Liver (tissue), 9 donors: ENCODE results near the gene MTRF1L. TPM values are rescaled to one million over a fixed set of nuclear protein-coding genes. Genes with fewer than 3 reads are reported as not detected.

Experiments
- DNase-seq: peaks from one replicate; pipeline ENCODE4 v3.0.0-alpha.2; 2017; ENCODE audit warnings: low spot score
- H3K27ac ChIP-seq, 2 donors: one replicate each; pipeline ENCODE4 v1.7.0; 2013; ENCODE audit warnings: inconsistent platforms in 2 of 2, low read length in 2 of 2, control low read depth in 1 of 2, low read depth in 1 of 2, mild to moderate bottlenecking in 1 of 2
- H3K27me3 ChIP-seq, 4 donors: one replicate each; pipeline versions ENCODE4 v1.6.1 to v1.7.0; 2013; ENCODE audit warnings: low read length in 3 of 4, inconsistent platforms in 1 of 4, mild to moderate bottlenecking in 1 of 4, moderate library complexity in 1 of 4; ENCODE audit not compliant: control insufficient read depth in 4 of 4, insufficient read depth in 4 of 4
- H3K36me3 ChIP-seq, 4 donors: one replicate each; pipeline versions ENCODE4 v1.6.1 to v1.7.0; 2013; ENCODE audit warnings: low read length in 3 of 4, mild to moderate bottlenecking in 3 of 4, low read depth in 1 of 4, moderate library complexity in 1 of 4; ENCODE audit not compliant: control insufficient read depth in 4 of 4, insufficient read depth in 3 of 4
- H3K4me1 ChIP-seq, 4 donors: one replicate each; pipeline versions ENCODE4 v1.6.1 to v1.7.0; 2013; ENCODE audit warnings: low read length in 3 of 4, mild to moderate bottlenecking in 3 of 4, moderate library complexity in 1 of 4; ENCODE audit not compliant: control insufficient read depth in 4 of 4, insufficient read depth in 4 of 4
- H3K4me3 ChIP-seq, 3 donors: one replicate each; pipeline versions ENCODE4 v1.6.1 to v1.7.0; 2013; ENCODE audit warnings: low read length in 3 of 3, control low read depth in 1 of 3, low read depth in 1 of 3, mild to moderate bottlenecking in 1 of 3
- H3K9ac ChIP-seq, 2 donors: one replicate each; pipeline ENCODE4 v1.7.0; 2013; ENCODE audit warnings: low read length in 2 of 2, mild to moderate bottlenecking in 2 of 2, moderate library complexity in 2 of 2, control low read depth in 1 of 2, low read depth in 1 of 2
- H3K9me3 ChIP-seq, 4 donors: one replicate each; pipeline versions ENCODE4 v1.6.1 to v1.7.0; 2013; ENCODE audit warnings: low read length in 3 of 4; ENCODE audit not compliant: control insufficient read depth in 4 of 4
- ATF3 ChIP-seq: IDR thresholded peaks from 2 replicates; pipeline ENCODE4 v1.6.1; 2016; ENCODE audit warnings: antibody characterized with exemption
- CTCF ChIP-seq: fragments of 150-350 bp; IDR thresholded peaks from 2 replicates; pipeline ENCODE4 v1.5.1; 2017; ENCODE audit warnings: improper control_type of control experiment, low read depth, low read length; ENCODE audit not compliant: missing input control
- EGR1 ChIP-seq, 2 donors: IDR thresholded peaks; 2 replicates each; pipeline ENCODE4 v1.6.1; 2016 to 2018; ENCODE audit warnings: antibody characterized with exemption in 2 of 2, low read depth in 2 of 2
- FOXA1 ChIP-seq: IDR thresholded peaks from 2 replicates; pipeline ENCODE4 v1.6.1; 2016; ENCODE audit warnings: antibody characterized with exemption
- FOXA2 ChIP-seq: IDR thresholded peaks from 2 replicates; pipeline ENCODE4 v1.6.1; 2016; ENCODE audit warnings: antibody characterized with exemption
- GABPA ChIP-seq, 2 donors: IDR thresholded peaks in 1 of 2; conservative IDR thresholded peaks in 1 of 2; 2 replicates each; pipeline ENCODE4 v1.6.1; 2016; ENCODE audit warnings: antibody characterized with exemption in 2 of 2, mild to moderate bottlenecking in 1 of 2, moderate library complexity in 1 of 2
- HNF4A ChIP-seq, 2 donors: conservative IDR thresholded peaks; 2 replicates each; pipeline ENCODE4 v1.6.1; 2016; ENCODE audit warnings: antibody characterized with exemption in 2 of 2, mild to moderate bottlenecking in 2 of 2
- HNF4G ChIP-seq: IDR thresholded peaks from 2 replicates; pipeline ENCODE4 v1.6.1; 2016; ENCODE audit warnings: antibody characterized with exemption
- JUND ChIP-seq, 2 donors: IDR thresholded peaks; 2 replicates each; pipeline ENCODE4 v1.6.1; 2016; ENCODE audit warnings: antibody characterized with exemption in 2 of 2
- MAX ChIP-seq: IDR thresholded peaks from 2 replicates; pipeline ENCODE4 v1.6.1; 2016; ENCODE audit warnings: antibody characterized with exemption
- NR2F2 ChIP-seq: IDR thresholded peaks from 2 replicates; pipeline ENCODE4 v1.6.1; 2016; ENCODE audit warnings: antibody characterized with exemption
- RAD21 ChIP-seq, 2 donors: IDR thresholded peaks; 2 replicates each; pipeline ENCODE4 v1.6.1; 2016; ENCODE audit warnings: antibody characterized with exemption in 2 of 2, mild to moderate bottlenecking in 2 of 2
- RXRA ChIP-seq, 2 donors: IDR thresholded peaks; 2 replicates each; pipeline ENCODE4 v1.6.1; 2017 to 2018; ENCODE audit warnings: antibody characterized with exemption in 2 of 2, mild to moderate bottlenecking in 1 of 2
- SP1 ChIP-seq: IDR thresholded peaks from 2 replicates; pipeline ENCODE4 v1.6.1; 2018; ENCODE audit warnings: antibody characterized with exemption, mild to moderate bottlenecking
- TAF1 ChIP-seq: conservative IDR thresholded peaks from 2 replicates; pipeline ENCODE4 v1.6.1; 2016; ENCODE audit warnings: antibody characterized with exemption, mild to moderate bottlenecking
- YY1 ChIP-seq: IDR thresholded peaks from 2 replicates; pipeline ENCODE4 v1.6.1; 2016; ENCODE audit warnings: antibody characterized with exemption, mild to moderate bottlenecking
- polyA plus RNA-seq, 2 donors: library from polyadenylated mRNA; stranded (reverse) in 1 of 2; unstranded in 1 of 2; fragments of 200-250 nt in 1 of 2; fragments of >200 nt in 1 of 2; fragmentation: Nextera tagmentation in 1 of 2; extraction: Ambion mirVana in 1 of 2; gene quantifications; one replicate each; pipeline versions ENCODE4 v1.2.1 to v1.2.3, GENCODE V29; 2013 to 2015
- total RNA-seq, 2 donors: library from RNA; depleted of rRNA; stranded (reverse); fragments of >200 nt; gene quantifications; one replicate each; pipeline ENCODE4 v1.2.3, GENCODE V29; 2014
- TF ChIP-seq, protein P1 (sequence below): IDR thresholded peaks from 2 replicates; pipeline ENCODE4 v1.6.1; 2016; ENCODE audit warnings: antibody characterized with exemption, mild to moderate bottlenecking
- TF ChIP-seq, protein P2 (sequence below): IDR thresholded peaks from 2 replicates; pipeline ENCODE4 v1.6.1; 2016; ENCODE audit warnings: antibody characterized with exemption
- donor health status: healthy.
- donor health status: healthy.
- donor health status: healthy.
- donor health status: healthy.
- donor health status: healthy.

The MTRF1L gene
- total and polyA plus RNA-seq, 4 donors: 6.1 to 11.1 (median 8.4) TPM

DNA sequence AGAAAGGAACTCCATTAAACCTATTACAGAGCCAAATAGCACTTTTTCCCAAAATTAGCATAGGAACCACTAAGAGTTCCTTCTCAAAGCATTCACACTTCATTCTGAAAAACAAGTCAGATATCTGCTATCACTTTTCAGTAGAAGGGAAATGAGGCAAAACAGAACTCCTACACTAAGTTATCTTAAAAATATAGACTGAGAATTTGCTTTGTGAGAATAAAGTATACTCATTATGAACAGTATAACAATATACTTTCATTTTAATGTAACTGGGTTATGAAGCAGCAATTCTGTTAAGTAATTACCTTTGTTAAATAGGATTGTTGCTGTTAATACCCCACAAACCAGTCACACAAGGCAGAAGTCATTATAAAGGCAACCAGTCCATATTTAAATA is 8.7 kb downstream of the MTRF1L start:
- H3K9ac ChIP-seq: no peak overlapping the region
- no peaks in the 10 kb centered on the region for H3K27me3 ChIP-seq
- H3K4me1 ChIP-seq: no peaks in the 10 kb centered on the region
- no peaks in the 10 kb centered on the region for H3K9me3 ChIP-seq
- H3K4me3 ChIP-seq: no peak overlapping the region
- peaks cover 0 to 29% (median 29%) of the 10 kb centered on the region in 4 donors for H3K36me3 ChIP-seq
- no peak overlapping the region for H3K27ac ChIP-seq
- DNase-seq: no peak
- TF ChIP-seq TAF1: no peak
- no peak for TF ChIP-seq MAX
- no peak for TF ChIP-seq HNF4A (conservative IDR thresholded peaks at IDR 0.05)

DNA sequence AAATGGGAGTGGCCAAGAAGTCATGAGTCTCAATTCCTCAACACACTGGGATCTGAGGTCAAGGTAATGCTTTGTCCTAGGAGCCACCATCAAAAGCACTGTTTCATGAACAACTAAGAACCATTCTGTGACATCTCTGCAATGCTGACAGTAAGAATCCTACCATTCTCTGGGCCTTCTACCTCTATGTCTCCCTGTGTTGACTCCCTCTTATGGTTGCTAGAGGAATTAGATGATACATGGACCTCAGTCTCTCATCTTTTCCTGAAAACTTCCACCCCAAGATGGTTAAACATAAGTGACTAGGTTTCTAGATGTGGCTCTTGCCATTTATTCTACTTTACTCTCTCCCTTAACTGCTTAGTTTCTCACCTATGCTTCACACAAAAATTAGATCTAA is 9.1 kb downstream of the MTRF1L start:
- H3K4me1 ChIP-seq: no peaks in the 10 kb centered on the region
- no peak overlapping the region for H3K27ac ChIP-seq
- no peaks in the 10 kb centered on the region for H3K9me3 ChIP-seq
- no peaks in the 10 kb centered on the region for H3K27me3 ChIP-seq
- peaks cover 0 to 29% (median 29%) of the 10 kb centered on the region in 4 donors for H3K36me3 ChIP-seq
- TF ChIP-seq, protein P1, sequence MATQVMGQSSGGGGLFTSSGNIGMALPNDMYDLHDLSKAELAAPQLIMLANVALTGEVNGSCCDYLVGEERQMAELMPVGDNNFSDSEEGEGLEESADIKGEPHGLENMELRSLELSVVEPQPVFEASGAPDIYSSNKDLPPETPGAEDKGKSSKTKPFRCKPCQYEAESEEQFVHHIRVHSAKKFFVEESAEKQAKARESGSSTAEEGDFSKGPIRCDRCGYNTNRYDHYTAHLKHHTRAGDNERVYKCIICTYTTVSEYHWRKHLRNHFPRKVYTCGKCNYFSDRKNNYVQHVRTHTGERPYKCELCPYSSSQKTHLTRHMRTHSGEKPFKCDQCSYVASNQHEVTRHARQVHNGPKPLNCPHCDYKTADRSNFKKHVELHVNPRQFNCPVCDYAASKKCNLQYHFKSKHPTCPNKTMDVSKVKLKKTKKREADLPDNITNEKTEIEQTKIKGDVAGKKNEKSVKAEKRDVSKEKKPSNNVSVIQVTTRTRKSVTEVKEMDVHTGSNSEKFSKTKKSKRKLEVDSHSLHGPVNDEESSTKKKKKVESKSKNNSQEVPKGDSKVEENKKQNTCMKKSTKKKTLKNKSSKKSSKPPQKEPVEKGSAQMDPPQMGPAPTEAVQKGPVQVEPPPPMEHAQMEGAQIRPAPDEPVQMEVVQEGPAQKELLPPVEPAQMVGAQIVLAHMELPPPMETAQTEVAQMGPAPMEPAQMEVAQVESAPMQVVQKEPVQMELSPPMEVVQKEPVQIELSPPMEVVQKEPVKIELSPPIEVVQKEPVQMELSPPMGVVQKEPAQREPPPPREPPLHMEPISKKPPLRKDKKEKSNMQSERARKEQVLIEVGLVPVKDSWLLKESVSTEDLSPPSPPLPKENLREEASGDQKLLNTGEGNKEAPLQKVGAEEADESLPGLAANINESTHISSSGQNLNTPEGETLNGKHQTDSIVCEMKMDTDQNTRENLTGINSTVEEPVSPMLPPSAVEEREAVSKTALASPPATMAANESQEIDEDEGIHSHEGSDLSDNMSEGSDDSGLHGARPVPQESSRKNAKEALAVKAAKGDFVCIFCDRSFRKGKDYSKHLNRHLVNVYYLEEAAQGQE: no peak
- TF ChIP-seq NR2F2 (no peak), HNF4G (no peak), MAX (no peak), CTCF (no peak), FOXA2 (no peak), YY1 (no peak), TAF1 (no peak), RAD21 (IDR thresholded peaks at IDR 0.05) (no peak), FOXA1 (no peak), SP1 (no peak), JUND (IDR thresholded peaks at IDR 0.05) (no peak), HNF4A (conservative IDR thresholded peaks at IDR 0.05) (no peak), GABPA (IDR thresholded peaks at IDR 0.05 in 1 of 2, conservative IDR thresholded peaks at IDR 0.05 in 1 of 2) (no peak), RXRA (IDR thresholded peaks at IDR 0.05) (no peak), EGR1 (IDR thresholded peaks at IDR 0.05; ENCODE audit: low read depth in 2 of 2) (no peak), ATF3 (no peak)
- TF ChIP-seq, protein P2, sequence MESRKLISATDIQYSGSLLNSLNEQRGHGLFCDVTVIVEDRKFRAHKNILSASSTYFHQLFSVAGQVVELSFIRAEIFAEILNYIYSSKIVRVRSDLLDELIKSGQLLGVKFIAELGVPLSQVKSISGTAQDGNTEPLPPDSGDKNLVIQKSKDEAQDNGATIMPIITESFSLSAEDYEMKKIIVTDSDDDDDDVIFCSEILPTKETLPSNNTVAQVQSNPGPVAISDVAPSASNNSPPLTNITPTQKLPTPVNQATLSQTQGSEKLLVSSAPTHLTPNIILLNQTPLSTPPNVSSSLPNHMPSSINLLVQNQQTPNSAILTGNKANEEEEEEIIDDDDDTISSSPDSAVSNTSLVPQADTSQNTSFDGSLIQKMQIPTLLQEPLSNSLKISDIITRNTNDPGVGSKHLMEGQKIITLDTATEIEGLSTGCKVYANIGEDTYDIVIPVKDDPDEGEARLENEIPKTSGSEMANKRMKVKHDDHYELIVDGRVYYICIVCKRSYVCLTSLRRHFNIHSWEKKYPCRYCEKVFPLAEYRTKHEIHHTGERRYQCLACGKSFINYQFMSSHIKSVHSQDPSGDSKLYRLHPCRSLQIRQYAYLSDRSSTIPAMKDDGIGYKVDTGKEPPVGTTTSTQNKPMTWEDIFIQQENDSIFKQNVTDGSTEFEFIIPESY: no peak
- no peak overlapping the region for H3K4me3 ChIP-seq
- H3K9ac ChIP-seq: no peak overlapping the region
- no peak for DNase-seq
